Sigmoid colon (tissue), 7 donors: ENCODE measurements around the gene MAP2K2. TPM values are rescaled to one million over a fixed set of nuclear protein-coding genes. Genes with fewer than 3 reads are reported as not detected.

ENCODE experiments used
- DNase-seq: peaks from one replicate; pipeline ENCODE4 v3.0.0-alpha.2; 2019
- H3K27ac ChIP-seq, 4 donors: fragments of 200-600 bp; sonication (generic); one replicate each; pipeline ENCODE4 v1.5.1; 2016 to 2019; ENCODE audit warnings: mild to moderate bottlenecking in 1 of 4
- H3K27me3 ChIP-seq, 3 donors: fragments of 200-600 bp; sonication (generic); one replicate each; pipeline ENCODE4 v1.5.1; 2019; ENCODE audit warnings: mild to moderate bottlenecking in 1 of 3
- H3K36me3 ChIP-seq, 4 donors: fragments of 200-600 bp; sonication (generic); one replicate each; pipeline ENCODE4 v1.5.1; 2016 to 2019
- H3K4me1 ChIP-seq, 4 donors: fragments of 200-600 bp; sonication (generic); one replicate each; pipeline ENCODE4 v1.5.1; 2017 to 2019
- H3K4me3 ChIP-seq, 4 donors: fragments of 200-600 bp; sonication (generic); one replicate each; pipeline ENCODE4 v1.5.1; 2017 to 2019; ENCODE audit warnings: mild to moderate bottlenecking in 2 of 4, moderate library complexity in 1 of 4
- H3K9me3 ChIP-seq, 4 donors: fragments of 200-600 bp in 3 of 4; sonication (generic) in 3 of 4; one replicate each; pipeline versions ENCODE4 v1.5.1 to v1.6.1; 2013 to 2019
- EP300 ChIP-seq, 4 donors: sonication (generic); formaldehyde crosslinking; IDR thresholded peaks; one replicate each; pipeline ENCODE4 v1.6.1; 2017; ENCODE audit warnings: antibody characterized with exemption in 4 of 4
- POLR2A ChIP-seq, 2 donors: fragments of 450-650 bp; IDR thresholded peaks; one replicate each; pipeline ENCODE4 v1.6.1; 2016; ENCODE audit warnings: antibody characterized with exemption in 2 of 2, mild to moderate bottlenecking in 2 of 2, moderate library complexity in 2 of 2
- POLR2AphosphoS5 ChIP-seq, 4 donors: sonication (generic); formaldehyde crosslinking; IDR thresholded peaks; one replicate each; pipeline ENCODE4 v1.6.1; 2017; ENCODE audit warnings: antibody characterized with exemption in 4 of 4
- WGBS, 2 donors: extraction: QIAGEN DNeasy Blood & Tissue Kit; methylation state at CpG; one replicate each; pipeline ENCODE4 v1.1.7; 2013; 5-methylcytosine and 5-hydroxymethylcytosine counted together
- intact Hi-C: fragments of 100-400 bp; cut with DNase I; formaldehyde crosslinking; loops from one replicate; pipeline ENCODE4 v1.15.1; 2023
- polyA plus RNA-seq, 3 donors: library from polyadenylated mRNA; stranded (reverse); fragments of 200-250 nt; gene quantifications; one replicate each; pipeline ENCODE4 v1.2.3, GENCODE V29; 2013
- total RNA-seq, 4 donors: library from RNA; depleted of rRNA; stranded (reverse); fragments of >200 nt; gene quantifications; one replicate each; pipeline ENCODE4 v1.1.0, GENCODE V29; 2016
- TF ChIP-seq, protein P1 (sequence below), 4 experiments: fragments of 450-650 bp in 3 of 4; fragments of 200-600 bp in 1 of 4; IDR thresholded peaks; one replicate each; pipeline ENCODE4 v1.5.1; 2016 to 2019; ENCODE audit warnings: antibody characterized with exemption in 4 of 4, mild to moderate bottlenecking in 3 of 4, moderate library complexity in 2 of 4
- donor health status: healthy with polysubstance abuse.
- donor health status: Bipolar disorder and iron deficiency.
- donor health status: healthy.

The MAP2K2 gene
- total and polyA plus RNA-seq, 7 donors = 48.2 to 278 (median 76.4) TPM

DNA sequence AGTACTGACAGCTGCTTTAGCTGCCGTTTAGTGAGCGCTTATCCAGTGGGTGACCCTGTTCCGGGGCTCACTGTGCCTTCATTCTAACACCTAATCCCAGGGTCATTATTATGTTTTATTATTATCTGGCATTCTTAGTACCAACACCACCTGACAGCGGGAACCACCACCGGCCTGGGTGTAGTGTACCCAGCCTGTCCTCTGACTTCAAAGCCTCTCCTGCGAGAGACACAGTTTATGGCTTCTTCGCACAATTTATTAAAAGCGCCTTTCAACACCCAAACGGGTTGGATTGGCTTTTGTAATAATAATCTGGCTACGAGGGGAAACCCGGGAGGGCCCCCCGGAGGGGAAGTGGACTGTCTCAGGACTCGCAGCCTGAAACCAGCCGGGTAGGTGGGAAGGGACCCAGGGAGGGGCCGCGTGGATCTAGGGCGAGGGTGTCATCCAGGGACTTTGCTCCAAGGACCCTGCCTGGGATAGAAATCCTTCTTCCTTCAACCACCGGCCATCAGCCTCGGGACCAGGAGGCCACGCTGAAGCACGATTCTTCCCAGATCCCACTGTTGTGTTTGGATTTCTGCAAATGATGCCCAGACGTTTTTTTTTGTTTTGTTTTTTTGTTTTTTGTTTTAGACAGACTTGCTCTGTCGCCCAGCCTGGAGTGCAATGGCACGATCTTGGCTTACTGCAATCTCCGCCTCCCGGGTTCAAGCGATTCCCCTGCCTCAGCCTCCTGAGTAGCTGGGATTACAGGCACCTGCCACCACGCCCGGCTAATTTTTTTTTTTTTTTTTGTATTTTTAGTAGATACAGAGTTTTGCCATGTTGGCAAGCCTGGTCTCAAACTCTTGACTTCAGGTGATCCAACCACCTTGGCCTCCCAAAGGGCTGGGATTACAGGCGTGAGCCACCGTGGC, 55.6 kb downstream of the MAP2K2 start:
- H3K9me3 ChIP-seq = no peaks in the 10 kb centered on the region
- peak overlapping the region; percentile 98 to 100 (median 99) for H3K27ac ChIP-seq
- H3K4me3 ChIP-seq = peak overlapping the region; percentile 81 to 100 (median 94)
- peaks cover 0 to 1% (median 0%) of the 10 kb centered on the region in 4 donors for H3K36me3 ChIP-seq
- peaks cover 0 to 27% (median 18%) of the 10 kb centered on the region in 4 donors for H3K4me1 ChIP-seq
- no peak for DNase-seq
- H3K27me3 ChIP-seq = no peaks in the 10 kb centered on the region
- intact Hi-C loops = loop anchor here (5.0 kb wide), 1 partner anchor 81 kb away; the partner anchor contains the start of gene EEF2
- WGBS, 2 donors = 7 to 25% methylated on average over 31 of the region's 31 CpGs
- TF ChIP-seq, protein P1, sequence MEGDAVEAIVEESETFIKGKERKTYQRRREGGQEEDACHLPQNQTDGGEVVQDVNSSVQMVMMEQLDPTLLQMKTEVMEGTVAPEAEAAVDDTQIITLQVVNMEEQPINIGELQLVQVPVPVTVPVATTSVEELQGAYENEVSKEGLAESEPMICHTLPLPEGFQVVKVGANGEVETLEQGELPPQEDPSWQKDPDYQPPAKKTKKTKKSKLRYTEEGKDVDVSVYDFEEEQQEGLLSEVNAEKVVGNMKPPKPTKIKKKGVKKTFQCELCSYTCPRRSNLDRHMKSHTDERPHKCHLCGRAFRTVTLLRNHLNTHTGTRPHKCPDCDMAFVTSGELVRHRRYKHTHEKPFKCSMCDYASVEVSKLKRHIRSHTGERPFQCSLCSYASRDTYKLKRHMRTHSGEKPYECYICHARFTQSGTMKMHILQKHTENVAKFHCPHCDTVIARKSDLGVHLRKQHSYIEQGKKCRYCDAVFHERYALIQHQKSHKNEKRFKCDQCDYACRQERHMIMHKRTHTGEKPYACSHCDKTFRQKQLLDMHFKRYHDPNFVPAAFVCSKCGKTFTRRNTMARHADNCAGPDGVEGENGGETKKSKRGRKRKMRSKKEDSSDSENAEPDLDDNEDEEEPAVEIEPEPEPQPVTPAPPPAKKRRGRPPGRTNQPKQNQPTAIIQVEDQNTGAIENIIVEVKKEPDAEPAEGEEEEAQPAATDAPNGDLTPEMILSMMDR (IDR thresholded peaks at IDR 0.05) = no peak
- no peak for TF ChIP-seq POLR2A (IDR thresholded peaks at IDR 0.05)
- TF ChIP-seq EP300 (IDR thresholded peaks at IDR 0.05) = no peak
- TF ChIP-seq POLR2AphosphoS5 (IDR thresholded peaks at IDR 0.05) = no peak

DNA sequence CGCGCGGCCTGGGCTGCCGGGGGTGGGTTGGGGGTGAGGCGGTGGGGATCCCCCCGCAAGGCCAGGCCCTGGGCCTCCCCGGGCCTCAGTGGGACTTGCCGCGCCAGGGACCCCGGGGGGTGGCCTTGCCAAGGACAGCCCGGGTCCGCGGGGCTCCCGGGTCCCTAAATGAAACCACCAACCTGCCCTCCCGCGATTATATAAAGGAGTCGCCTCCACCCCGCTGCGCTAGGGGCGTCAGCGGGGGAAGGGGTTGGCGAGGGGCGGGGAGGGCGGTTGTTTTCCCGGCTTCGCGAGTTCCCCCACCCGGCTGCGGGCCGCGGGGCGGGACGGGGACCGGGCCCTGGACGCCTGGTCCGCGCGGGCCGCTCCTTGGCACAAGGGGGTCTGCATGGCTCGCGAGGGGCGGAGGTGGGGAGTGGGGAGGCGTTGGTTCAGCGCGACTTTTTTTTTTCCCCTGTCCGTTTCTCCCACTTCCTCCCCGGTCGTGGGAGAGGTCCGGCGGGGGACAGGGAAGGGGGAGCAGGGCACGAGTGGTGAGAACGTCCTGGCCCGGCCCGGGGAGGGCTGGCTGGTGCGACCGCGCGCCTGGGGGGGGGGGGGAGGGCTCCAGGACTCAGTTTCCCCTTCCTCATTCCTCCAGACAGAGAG, 56.4 kb downstream of the MAP2K2 start:
- H3K4me1 ChIP-seq = peaks cover 0 to 34% (median 26%) of the 10 kb centered on the region in 4 donors
- no peak for DNase-seq
- WGBS, 2 donors = 1% methylated on average over 58 of the region's 58 CpGs
- H3K36me3 ChIP-seq = peaks cover 0 to 6% (median 3%) of the 10 kb centered on the region in 4 donors
- TF ChIP-seq POLR2A (IDR thresholded peaks at IDR 0.05) = peak in 1 of 2 donors; percentile 10
- TF ChIP-seq POLR2AphosphoS5 (IDR thresholded peaks at IDR 0.05) = peak in 2 of 4 donors; percentile 56 to 61
- TF ChIP-seq, protein P1 (IDR thresholded peaks at IDR 0.05) = peak in 1 of 4 experiments; percentile 16
- no peak for TF ChIP-seq EP300 (IDR thresholded peaks at IDR 0.05)
- intact Hi-C loops = loop anchor here (2.0 to 5.0 kb wide), 2 partner anchors 61 to 80 kb away; partner anchors contain the start of genes EEF2 and PIAS4
- H3K9me3 ChIP-seq = no peaks in the 10 kb centered on the region
- peak overlapping the region; percentile 81 to 100 (median 94) for H3K4me3 ChIP-seq
- peak overlapping the region; percentile 98 to 100 (median 99) for H3K27ac ChIP-seq
- H3K27me3 ChIP-seq = no peaks in the 10 kb centered on the region

DNA sequence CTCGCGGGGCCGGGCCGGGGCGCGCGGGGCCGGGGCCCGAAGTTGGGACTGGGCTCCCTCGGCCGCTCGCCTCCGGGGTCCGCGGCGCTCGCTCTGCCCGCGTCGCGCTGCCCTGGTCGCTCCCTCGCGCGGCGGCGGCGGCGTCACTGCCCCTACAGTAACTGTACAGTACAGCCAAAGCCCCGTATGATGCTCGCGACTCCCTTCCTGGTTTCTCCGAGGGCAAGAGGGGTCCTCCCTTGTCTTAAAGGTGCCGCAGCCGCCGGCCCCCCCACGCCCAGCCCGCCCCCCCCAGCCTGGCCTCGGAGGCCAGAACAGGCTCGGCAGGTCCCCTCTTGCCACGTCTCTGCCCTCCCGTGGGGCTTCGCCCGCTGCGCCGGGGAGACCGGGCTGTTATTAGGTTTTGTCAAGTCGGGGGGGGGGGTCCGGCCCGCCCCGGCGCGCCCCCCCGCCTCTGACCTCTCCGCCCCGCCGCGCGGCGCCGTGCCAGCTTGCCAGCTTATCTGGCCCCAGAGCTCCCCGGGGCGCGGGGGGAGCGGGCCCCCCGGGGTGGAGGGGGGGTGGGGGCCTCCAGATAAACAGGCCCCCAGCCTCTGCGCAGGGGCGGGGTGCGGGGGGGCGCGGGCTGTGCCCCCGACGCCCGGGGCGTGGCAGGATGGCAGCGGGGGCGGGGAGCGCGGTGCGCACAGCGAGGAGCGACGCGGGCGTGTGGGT, 57.1 kb downstream of the MAP2K2 start, which contains the start of gene ZBTB7A:
Gene ZBTB7A, minus strand, starts transcription at position 218 of the 714 bp plus-strand sequence. CDS start 11,667 bp downstream, outside the sequence.
- Histone ChIP-seq H3K27me3 (no peaks in the 10 kb centered on the region), H3K27ac (peak within 1 kb of the TSS; percentile 99 to 100 (median 100)), H3K9me3 (no peaks in the 10 kb centered on the region), H3K4me1 (peaks cover 0 to 41% (median 32%) of the 10 kb centered on the region in 4 donors), H3K4me3 (peak within 1 kb of the TSS; percentile 89 to 100 (median 94)), H3K36me3 (peaks cover 0 to 6% (median 3%) of the 10 kb centered on the region in 4 donors)
- 1% methylated on average over 80 to 85 of the region's 85 CpGs for WGBS, 2 donors
- intact Hi-C loops = loop anchor here (2.0 to 5.0 kb wide), 2 partner anchors 60 to 80 kb away; partner anchors contain the start of genes EEF2 and PIAS4
- peak; percentile 95 for DNase-seq
- TF ChIP-seq, protein P1 (IDR thresholded peaks at IDR 0.05) = no peak
- peak; percentile 42 to 86 (median 82) for TF ChIP-seq POLR2AphosphoS5 (IDR thresholded peaks at IDR 0.05)

DNA sequence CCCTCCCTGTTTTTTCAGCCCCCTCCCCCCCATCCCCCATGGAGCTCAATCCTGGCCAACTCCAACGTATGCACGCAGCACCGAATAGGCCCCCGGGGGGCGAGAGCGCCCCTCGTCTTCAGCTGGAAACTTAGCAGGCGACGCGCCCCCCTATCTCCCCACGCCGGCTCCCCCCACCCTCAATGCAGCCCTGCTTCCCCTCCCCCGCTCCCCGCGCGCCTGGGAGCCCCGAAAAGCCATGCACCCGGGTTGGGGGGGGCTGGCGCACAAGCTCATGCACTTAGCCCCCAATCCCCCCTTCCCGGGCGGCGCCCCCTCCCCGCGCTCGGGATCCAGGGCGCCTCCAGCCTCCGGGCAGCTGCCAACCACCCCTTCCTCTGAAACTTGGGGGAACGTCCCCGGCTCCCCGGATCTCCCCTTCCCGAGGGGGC, 57.7 kb downstream of the MAP2K2 start:
- H3K9me3 ChIP-seq = no peaks in the 10 kb centered on the region
- peaks cover 0 to 6% (median 3%) of the 10 kb centered on the region in 4 donors for H3K36me3 ChIP-seq
- intact Hi-C loops = loop anchor here (2.0 to 5.0 kb wide), 2 partner anchors 59 to 79 kb away; partner anchors contain the start of genes EEF2 and PIAS4
- TF ChIP-seq EP300 (IDR thresholded peaks at IDR 0.05) (no peak), POLR2A (IDR thresholded peaks at IDR 0.05) (no peak), POLR2AphosphoS5 (IDR thresholded peaks at IDR 0.05) (peak in 3 of 4 donors; percentile 26 to 38 (median 27))
- H3K4me3 ChIP-seq = peak overlapping the region; percentile 81 to 100 (median 94)
- 1 to 2% methylated on average over 31 of the region's 31 CpGs for WGBS, 2 donors
- peak; percentile 84 for DNase-seq
- H3K27ac ChIP-seq = peak overlapping the region; percentile 98 to 100 (median 99)
- peaks cover 0 to 48% (median 39%) of the 10 kb centered on the region in 4 donors for H3K4me1 ChIP-seq
- H3K27me3 ChIP-seq = no peaks in the 10 kb centered on the region
